Measurements from ENCODE around the gene ZFP69B. TPM values are rescaled to one million over a fixed set of nuclear protein-coding genes. Genes with fewer than 3 reads are reported as not detected.

ZFP69B gene
- total RNA-seq, 1 experiment from 2014 or later: 4.0 TPM

GRCh38 chr1:40423264-40423642 is 27.0 kb upstream of the ZFP69B start:
- DNase-seq: no peak
- no peak overlapping the region for H3K4me3 ChIP-seq (ENCODE audit: insufficient read depth, low read depth, low read length)
- no peaks in the 10 kb centered on the region for H3K36me3 ChIP-seq (replicated peaks; ENCODE audit: control insufficient read depth, insufficient read depth, low read length)
- no peaks in the 10 kb centered on the region for H3K27me3 ChIP-seq (ENCODE audit: control insufficient read depth, insufficient read depth, low read length)

DNA sequence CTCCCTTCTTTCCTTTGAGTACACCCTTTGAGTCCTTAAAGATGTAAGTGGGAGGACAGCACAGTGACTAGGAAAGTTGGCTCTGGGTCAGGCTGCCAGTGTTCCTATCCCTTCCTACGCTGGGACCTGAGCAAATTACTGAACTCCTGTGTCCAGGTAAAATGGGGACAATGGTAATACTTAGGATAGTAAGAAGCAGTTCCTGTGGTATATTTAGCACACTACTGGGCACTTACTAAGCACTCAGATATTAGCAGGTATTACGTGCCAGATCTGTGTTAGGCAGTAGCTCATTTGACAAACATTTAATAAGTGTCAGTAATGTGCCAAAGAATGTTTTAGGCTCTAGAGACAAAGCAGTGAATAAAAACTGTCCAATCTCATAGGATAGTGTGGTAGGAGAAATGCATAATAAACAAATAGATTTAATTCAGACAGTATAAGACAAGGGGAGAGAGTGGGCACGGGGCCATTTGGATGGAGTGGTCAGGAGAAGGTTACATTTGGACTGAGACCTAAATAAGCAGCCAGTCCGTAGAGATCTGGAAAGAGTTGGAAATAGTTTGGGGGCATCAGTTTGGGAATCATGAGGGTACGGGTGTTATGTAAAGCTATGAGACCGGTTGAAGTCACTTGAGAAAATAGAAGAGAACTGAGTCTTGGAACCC is 26.2 kb upstream of the ZFP69B start:
- Histone ChIP-seq H3K27me3 (ENCODE audit: control insufficient read depth, insufficient read depth, low read length) (no peaks in the 10 kb centered on the region), H3K36me3 (replicated peaks; ENCODE audit: control insufficient read depth, insufficient read depth, low read length) (no peaks in the 10 kb centered on the region), H3K4me3 (ENCODE audit: insufficient read depth, low read depth, low read length) (no peak overlapping the region)
- no peak for DNase-seq

- H3K4me3 ChIP-seq (ENCODE audit: insufficient read depth, low read depth, low read length): no peak overlapping the region
- H3K36me3 ChIP-seq (replicated peaks; ENCODE audit: control insufficient read depth, insufficient read depth, low read length): no peaks in the 10 kb centered on the region
- no peak for DNase-seq
- no peaks in the 10 kb centered on the region for H3K27me3 ChIP-seq (ENCODE audit: control insufficient read depth, insufficient read depth, low read length)
Measured at GRCh38 chr1:40425198-40425597, 25.1 kb upstream of the ZFP69B start.

- no peaks in the 10 kb centered on the region for H3K27me3 ChIP-seq (ENCODE audit: control insufficient read depth, insufficient read depth, low read length)
- H3K4me3 ChIP-seq (ENCODE audit: insufficient read depth, low read depth, low read length): no peak overlapping the region
- H3K36me3 ChIP-seq (replicated peaks; ENCODE audit: control insufficient read depth, insufficient read depth, low read length): no peaks in the 10 kb centered on the region
- no peak for DNase-seq
Measured at GRCh38 chr1:40431385-40431784, 18.9 kb upstream of the ZFP69B start.

DNA sequence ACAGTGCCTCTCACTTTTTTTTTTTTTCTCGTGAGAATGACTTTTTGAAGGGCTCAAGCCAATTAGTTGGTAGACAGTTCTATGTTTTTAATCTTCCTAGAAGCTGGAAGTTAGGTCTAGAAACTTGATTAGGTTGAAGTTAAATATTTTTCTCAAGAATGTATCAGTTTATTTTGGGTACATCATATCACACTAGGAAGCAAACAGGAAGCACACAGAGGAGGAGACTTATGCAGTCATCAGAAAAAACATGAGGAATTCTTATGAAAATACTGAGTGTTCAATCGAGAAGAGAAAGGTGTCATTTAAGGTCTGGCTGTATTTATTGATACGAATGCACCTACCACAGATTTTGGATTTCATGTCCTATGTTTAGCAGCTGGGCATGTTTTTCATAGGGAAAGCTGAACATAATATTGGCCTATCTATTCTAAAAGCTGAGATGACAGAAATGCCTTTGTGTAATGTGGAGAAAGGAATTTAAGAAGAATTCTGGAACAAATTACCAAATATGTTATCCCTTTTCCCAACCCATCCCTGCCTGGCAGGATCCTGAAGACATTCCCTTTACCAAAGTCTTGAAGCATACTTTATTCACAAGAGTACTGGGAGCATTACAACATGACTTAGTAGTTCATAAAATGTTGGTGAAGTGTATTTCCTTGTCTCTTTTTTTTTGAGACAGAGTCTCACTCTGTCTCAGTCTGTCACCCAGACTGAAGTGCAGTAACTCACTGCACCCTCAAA is 17.5 kb upstream of the ZFP69B start:
- H3K4me3 ChIP-seq (ENCODE audit: insufficient read depth, low read depth, low read length): no peak overlapping the region
- H3K27me3 ChIP-seq (ENCODE audit: control insufficient read depth, insufficient read depth, low read length): no peaks in the 10 kb centered on the region
- no peaks in the 10 kb centered on the region for H3K36me3 ChIP-seq (replicated peaks; ENCODE audit: control insufficient read depth, insufficient read depth, low read length)
- DNase-seq: no peak

GRCh38 chr1:40435471-40435870 is 14.8 kb upstream of the ZFP69B start:
- no peaks in the 10 kb centered on the region for H3K36me3 ChIP-seq (replicated peaks; ENCODE audit: control insufficient read depth, insufficient read depth, low read length)
- no peak overlapping the region for H3K4me3 ChIP-seq (ENCODE audit: insufficient read depth, low read depth, low read length)
- H3K27me3 ChIP-seq (ENCODE audit: control insufficient read depth, insufficient read depth, low read length): no peaks in the 10 kb centered on the region
- DNase-seq: no peak

DNA sequence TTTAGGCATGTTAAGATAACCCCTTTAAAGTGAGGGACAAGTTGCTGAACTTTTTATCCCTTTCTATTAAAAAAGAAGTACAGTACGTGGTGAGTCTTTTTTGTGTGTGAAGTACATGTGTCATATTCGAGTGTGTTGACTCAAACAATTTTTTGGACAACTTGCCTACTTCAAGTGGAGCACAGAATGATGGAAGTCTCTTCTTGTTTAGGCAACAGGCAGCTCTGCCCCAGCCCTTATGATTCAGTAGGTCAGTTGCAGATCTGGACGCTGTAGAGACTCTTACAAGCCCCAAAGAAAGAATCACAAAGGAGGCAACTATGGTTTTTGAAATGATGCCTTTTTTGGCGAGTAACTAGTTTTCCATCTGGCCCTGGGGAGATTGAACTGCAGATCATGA is 14.4 kb upstream of the ZFP69B start:
- Histone ChIP-seq H3K27me3 (ENCODE audit: control insufficient read depth, insufficient read depth, low read length) (no peaks in the 10 kb centered on the region), H3K4me3 (ENCODE audit: insufficient read depth, low read depth, low read length) (no peak overlapping the region), H3K36me3 (replicated peaks; ENCODE audit: control insufficient read depth, insufficient read depth, low read length) (no peaks in the 10 kb centered on the region)
- no peak for DNase-seq

- DNase-seq: peak; percentile 69
- no peak overlapping the region for H3K4me3 ChIP-seq (ENCODE audit: insufficient read depth, low read depth, low read length)
Measured at GRCh38 chr1:40438391-40439015, 11.8 kb upstream of the ZFP69B start.

GRCh38 chr1:40439247-40439646 is 11.0 kb upstream of the ZFP69B start:
- Histone ChIP-seq H3K27me3 (ENCODE audit: control insufficient read depth, insufficient read depth, low read length) (no peaks in the 10 kb centered on the region), H3K36me3 (replicated peaks; ENCODE audit: control insufficient read depth, insufficient read depth, low read length) (no peaks in the 10 kb centered on the region), H3K4me3 (ENCODE audit: insufficient read depth, low read depth, low read length) (no peak overlapping the region)
- DNase-seq: no peak

More at GRCh38 chr1:40438391-40439015, 11.8 kb upstream of the ZFP69B start:
- Histone ChIP-seq H3K36me3 (replicated peaks; ENCODE audit: control insufficient read depth, insufficient read depth, low read length) (no peaks in the 10 kb centered on the region), H3K27me3 (ENCODE audit: control insufficient read depth, insufficient read depth, low read length) (no peaks in the 10 kb centered on the region)

GRCh38 chr1:40450495-40451237 is 390 bp downstream of the ZFP69B start:
- peak overlapping the region; percentile 83 for H3K4me3 ChIP-seq (ENCODE audit: insufficient read depth, low read depth, low read length)
- H3K27me3 ChIP-seq (ENCODE audit: control insufficient read depth, insufficient read depth, low read length): no peaks in the 10 kb centered on the region
- peak; percentile 27 for DNase-seq
- H3K36me3 ChIP-seq (replicated peaks; ENCODE audit: control insufficient read depth, insufficient read depth, low read length): peaks cover 3% of the 10 kb centered on the region

DNA sequence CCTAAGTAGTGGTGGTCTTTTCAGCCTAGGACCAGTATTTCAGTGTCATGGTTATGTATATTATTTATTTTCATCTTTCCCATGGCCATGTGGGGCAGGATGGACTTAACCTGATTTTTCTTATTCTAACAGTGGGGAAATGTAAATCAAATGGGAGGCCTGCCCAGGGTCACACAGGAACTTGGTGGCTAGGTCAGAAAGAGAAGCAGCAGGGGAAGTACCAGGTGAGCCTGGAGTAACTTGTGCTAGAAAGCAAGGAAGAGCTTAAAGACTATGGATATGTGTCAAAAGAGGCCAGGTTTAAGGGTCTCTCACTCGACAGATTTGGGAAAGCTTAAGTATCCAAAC is 936 bp downstream of the ZFP69B start:
- Histone ChIP-seq H3K27me3 (ENCODE audit: control insufficient read depth, insufficient read depth, low read length) (no peaks in the 10 kb centered on the region), H3K36me3 (replicated peaks; ENCODE audit: control insufficient read depth, insufficient read depth, low read length) (peaks cover 3% of the 10 kb centered on the region), H3K4me3 (ENCODE audit: insufficient read depth, low read depth, low read length) (no peak overlapping the region)
- no peak for DNase-seq

GRCh38 chr1:40454873-40455272 is 4.6 kb downstream of the ZFP69B start:
- no peak for DNase-seq
- no peaks in the 10 kb centered on the region for H3K27me3 ChIP-seq (ENCODE audit: control insufficient read depth, insufficient read depth, low read length)
- H3K36me3 ChIP-seq (replicated peaks; ENCODE audit: control insufficient read depth, insufficient read depth, low read length): peaks cover 15% of the 10 kb centered on the region
- H3K4me3 ChIP-seq (ENCODE audit: insufficient read depth, low read depth, low read length): no peak overlapping the region

DNA sequence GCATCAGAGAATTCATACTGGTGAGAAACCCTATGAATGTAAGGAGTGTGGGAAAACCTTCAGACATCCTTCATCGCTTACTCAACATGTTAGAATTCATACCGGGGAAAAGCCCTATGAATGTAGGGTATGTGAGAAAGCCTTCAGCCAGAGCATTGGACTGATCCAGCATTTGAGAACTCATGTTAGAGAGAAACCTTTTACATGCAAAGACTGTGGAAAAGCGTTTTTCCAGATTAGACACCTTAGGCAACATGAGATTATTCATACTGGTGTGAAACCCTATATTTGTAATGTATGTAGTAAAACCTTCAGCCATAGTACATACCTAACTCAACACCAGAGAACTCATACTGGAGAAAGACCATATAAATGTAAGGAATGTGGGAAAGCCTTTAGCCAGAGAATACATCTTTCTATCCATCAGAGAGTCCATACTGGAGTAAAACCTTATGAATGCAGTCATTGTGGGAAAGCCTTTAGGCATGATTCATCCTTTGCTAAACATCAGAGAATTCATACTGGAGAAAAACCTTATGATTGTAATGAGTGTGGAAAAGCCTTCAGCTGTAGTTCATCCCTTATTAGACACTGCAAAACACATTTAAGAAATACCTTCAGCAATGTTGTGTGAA is 12.8 kb downstream of the ZFP69B start:
- Histone ChIP-seq H3K4me3 (ENCODE audit: insufficient read depth, low read depth, low read length) (no peak overlapping the region), H3K36me3 (replicated peaks; ENCODE audit: control insufficient read depth, insufficient read depth, low read length) (peaks cover 13% of the 10 kb centered on the region), H3K27me3 (ENCODE audit: control insufficient read depth, insufficient read depth, low read length) (no peaks in the 10 kb centered on the region)
- DNase-seq: no peak

GRCh38 chr1:40469327-40469726 is 19.1 kb downstream of the ZFP69B start:
- Histone ChIP-seq H3K27me3 (ENCODE audit: control insufficient read depth, insufficient read depth, low read length) (no peaks in the 10 kb centered on the region), H3K4me3 (ENCODE audit: insufficient read depth, low read depth, low read length) (no peak overlapping the region), H3K36me3 (replicated peaks; ENCODE audit: control insufficient read depth, insufficient read depth, low read length) (no peaks in the 10 kb centered on the region; the same call in 1 of the 2 replicates)
- no peak for DNase-seq
